Measurements from ENCODE around the gene APCDD1.
A peak's percentile ranks its signal among the peaks of the same experiment; 100 is the strongest.

APCDD1 gene

GRCh38 chr18:10511236-10511635 lies 56.8 kb downstream of the APCDD1 start:
- no peak overlapping the region for H3K4me3 ChIP-seq (ENCODE audit: low read depth, low read length)
- DNase-seq (ENCODE audit: low read depth): no peak
- no peak for TF ChIP-seq CTCF (IDR thresholded peaks at IDR 0.05; ENCODE audit: control insufficient read depth, extremely low read depth, insufficient read depth)

- no peak overlapping the region for H3K4me3 ChIP-seq (ENCODE audit: low read depth, low read length)
- no peak for TF ChIP-seq CTCF (IDR thresholded peaks at IDR 0.05; ENCODE audit: control insufficient read depth, extremely low read depth, insufficient read depth)
- no peak for DNase-seq (ENCODE audit: low read depth)
Measured at GRCh38 chr18:10514082-10514481, 59.6 kb downstream of the APCDD1 start.

- no peak overlapping the region for H3K4me3 ChIP-seq (ENCODE audit: low read depth, low read length)
- no peak for DNase-seq (ENCODE audit: low read depth)
- no peak for TF ChIP-seq CTCF (IDR thresholded peaks at IDR 0.05; ENCODE audit: control insufficient read depth, extremely low read depth, insufficient read depth)
Measured at GRCh38 chr18:10514601-10515000, 60.2 kb downstream of the APCDD1 start.

GRCh38 chr18:10515456-10515855 lies 61.0 kb downstream of the APCDD1 start:
- TF ChIP-seq CTCF (IDR thresholded peaks at IDR 0.05; ENCODE audit: control insufficient read depth, extremely low read depth, insufficient read depth): no peak
- no peak for DNase-seq (ENCODE audit: low read depth)
- H3K4me3 ChIP-seq (ENCODE audit: low read depth, low read length): no peak overlapping the region

GRCh38 chr18:10516078-10516477 lies 61.6 kb downstream of the APCDD1 start:
- H3K4me3 ChIP-seq (ENCODE audit: low read depth, low read length): no peak overlapping the region
- TF ChIP-seq CTCF (IDR thresholded peaks at IDR 0.05; ENCODE audit: control insufficient read depth, extremely low read depth, insufficient read depth): no peak
- DNase-seq (ENCODE audit: low read depth): no peak

- DNase-seq (ENCODE audit: low read depth): no peak
- peak; percentile 25; the same call in 1 of the 2 replicates for TF ChIP-seq CTCF (IDR thresholded peaks at IDR 0.05; ENCODE audit: control insufficient read depth, extremely low read depth, insufficient read depth)
Measured at GRCh38 chr18:10518595-10519255, 64.3 kb downstream of the APCDD1 start.

GRCh38 chr18:10519366-10519765 lies 64.9 kb downstream of the APCDD1 start:
- DNase-seq (ENCODE audit: low read depth): no peak

More at GRCh38 chr18:10518595-10519255, 64.3 kb downstream of the APCDD1 start:
- no peak overlapping the region for H3K4me3 ChIP-seq (ENCODE audit: low read depth, low read length)

More at GRCh38 chr18:10519366-10519765, 64.9 kb downstream of the APCDD1 start:
- H3K4me3 ChIP-seq (ENCODE audit: low read depth, low read length): no peak overlapping the region
- TF ChIP-seq CTCF (IDR thresholded peaks at IDR 0.05; ENCODE audit: control insufficient read depth, extremely low read depth, insufficient read depth): no peak
